Measurements from ENCODE around the gene CACNA1B.
"Not testable (repeated sequence)": the region's sequence is repeated elsewhere in the genome, so short reads cannot be mapped to it uniquely, and the experiment has no call there.

DNA sequence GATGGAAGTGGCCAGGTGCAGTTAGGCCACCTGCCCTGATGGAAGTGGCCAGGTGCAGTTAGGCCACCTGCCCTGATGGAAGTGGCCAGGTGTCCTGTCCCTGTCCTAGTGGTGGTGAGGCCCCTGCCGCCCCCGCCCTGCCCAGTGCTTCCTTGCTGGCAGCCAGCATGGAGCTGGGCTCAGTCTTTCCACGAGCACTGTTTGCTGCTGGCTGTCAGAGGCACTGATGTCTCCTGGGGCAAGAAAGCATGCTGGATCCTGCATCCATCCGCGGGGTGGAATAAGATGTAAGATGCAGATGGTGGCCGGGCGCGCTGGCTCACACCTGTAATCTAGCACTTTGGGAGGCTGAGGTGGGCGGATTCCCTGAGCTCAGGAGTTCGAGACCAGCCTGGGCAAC is 141.9 kb downstream of the CACNA1B start:
- TF ChIP-seq, protein P1, sequence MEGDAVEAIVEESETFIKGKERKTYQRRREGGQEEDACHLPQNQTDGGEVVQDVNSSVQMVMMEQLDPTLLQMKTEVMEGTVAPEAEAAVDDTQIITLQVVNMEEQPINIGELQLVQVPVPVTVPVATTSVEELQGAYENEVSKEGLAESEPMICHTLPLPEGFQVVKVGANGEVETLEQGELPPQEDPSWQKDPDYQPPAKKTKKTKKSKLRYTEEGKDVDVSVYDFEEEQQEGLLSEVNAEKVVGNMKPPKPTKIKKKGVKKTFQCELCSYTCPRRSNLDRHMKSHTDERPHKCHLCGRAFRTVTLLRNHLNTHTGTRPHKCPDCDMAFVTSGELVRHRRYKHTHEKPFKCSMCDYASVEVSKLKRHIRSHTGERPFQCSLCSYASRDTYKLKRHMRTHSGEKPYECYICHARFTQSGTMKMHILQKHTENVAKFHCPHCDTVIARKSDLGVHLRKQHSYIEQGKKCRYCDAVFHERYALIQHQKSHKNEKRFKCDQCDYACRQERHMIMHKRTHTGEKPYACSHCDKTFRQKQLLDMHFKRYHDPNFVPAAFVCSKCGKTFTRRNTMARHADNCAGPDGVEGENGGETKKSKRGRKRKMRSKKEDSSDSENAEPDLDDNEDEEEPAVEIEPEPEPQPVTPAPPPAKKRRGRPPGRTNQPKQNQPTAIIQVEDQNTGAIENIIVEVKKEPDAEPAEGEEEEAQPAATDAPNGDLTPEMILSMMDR (IDR thresholded peaks at IDR 0.05) = not testable (repeated sequence)
- not testable (repeated sequence) for TF ChIP-seq EZH2 (IDR thresholded peaks at IDR 0.05; ENCODE audit: borderline replicate concordance, insufficient read depth, low read depth, low read length, poor library complexity, severe bottlenecking)
